Measurements from ENCODE around the gene SH3RF3.
"Not testable (repeated sequence)": the region's sequence is repeated elsewhere in the genome, so short reads cannot be mapped to it uniquely, and the experiment has no call there.

The SH3RF3 gene

GRCh38 chr2:109118321-109118720, 10.7 kb upstream of the SH3RF3 start:
- DNase-seq = no peak

DNA sequence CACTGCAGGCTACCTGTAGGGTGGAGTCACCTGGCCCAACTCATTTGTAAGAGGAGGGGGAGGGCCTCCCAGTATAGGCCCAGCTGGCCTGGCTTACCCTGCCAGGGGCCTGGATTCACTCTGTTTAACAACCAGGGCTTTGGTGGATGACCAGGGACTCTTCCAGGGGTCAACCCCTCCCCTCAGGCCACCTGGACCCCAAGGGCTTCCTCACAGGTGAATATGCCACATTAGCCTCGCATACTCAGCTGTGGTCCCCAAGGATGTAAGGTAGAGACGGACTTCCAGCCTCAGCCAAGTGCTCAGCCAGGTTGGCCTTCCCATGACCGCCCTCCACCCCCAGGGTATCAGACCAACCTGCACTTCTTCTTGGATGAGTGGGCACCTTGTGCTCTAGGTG, 8.8 kb upstream of the SH3RF3 start:
- DNase-seq = no peak

DNA sequence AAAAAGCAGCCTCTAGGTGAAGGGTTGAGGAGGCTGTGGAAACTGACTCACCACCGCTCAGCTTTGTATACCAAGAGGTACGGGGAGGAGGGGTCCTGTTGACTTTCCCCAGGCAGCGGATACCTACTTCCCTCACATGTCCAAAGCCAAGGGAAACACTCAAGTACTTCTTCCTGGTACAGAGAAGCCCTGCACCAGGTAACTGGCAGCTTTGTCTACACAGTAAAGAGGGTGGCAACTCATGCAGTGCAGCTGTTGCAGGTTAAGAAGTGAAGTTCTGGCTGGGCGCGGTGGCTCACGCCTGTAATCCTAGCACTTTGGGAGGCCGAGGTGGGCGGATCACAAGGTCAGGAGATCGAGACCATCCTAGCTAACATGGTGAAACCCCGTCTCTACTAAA, 8.3 kb upstream of the SH3RF3 start:
- DNase-seq = not testable (repeated sequence)

GRCh38 chr2:109123586-109124201, 5.3 kb upstream of the SH3RF3 start:
- DNase-seq = no peak

DNA sequence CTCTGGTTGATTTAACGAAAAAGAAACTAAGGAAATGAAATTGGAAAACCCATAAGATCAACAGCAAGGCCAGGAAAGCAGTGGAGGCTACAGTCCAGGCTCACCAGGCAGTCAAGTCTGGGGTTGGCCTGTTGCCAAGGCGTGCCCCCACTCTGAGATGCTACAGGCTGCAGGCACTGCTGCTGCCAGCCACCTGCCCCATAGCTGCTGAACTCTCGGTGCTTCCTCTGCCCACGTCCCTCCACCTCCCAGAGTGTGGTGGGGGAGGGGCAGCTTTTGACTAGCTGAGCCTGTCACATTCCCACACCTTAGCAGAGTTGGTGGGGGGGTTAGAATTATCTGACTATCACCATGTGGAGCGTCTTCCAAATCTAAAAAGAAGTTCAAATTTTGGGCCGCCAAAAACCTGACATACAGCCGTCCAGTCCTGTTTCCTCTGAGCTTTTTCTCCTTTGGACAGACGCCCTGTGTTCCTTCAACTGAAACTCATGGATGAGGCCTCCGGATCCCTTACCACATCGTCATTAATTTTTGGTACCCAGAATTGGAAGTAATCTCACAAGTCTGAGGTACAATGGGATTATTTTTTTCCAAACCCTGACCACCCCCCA, 3.9 kb upstream of the SH3RF3 start:
- no peak for DNase-seq

DNA sequence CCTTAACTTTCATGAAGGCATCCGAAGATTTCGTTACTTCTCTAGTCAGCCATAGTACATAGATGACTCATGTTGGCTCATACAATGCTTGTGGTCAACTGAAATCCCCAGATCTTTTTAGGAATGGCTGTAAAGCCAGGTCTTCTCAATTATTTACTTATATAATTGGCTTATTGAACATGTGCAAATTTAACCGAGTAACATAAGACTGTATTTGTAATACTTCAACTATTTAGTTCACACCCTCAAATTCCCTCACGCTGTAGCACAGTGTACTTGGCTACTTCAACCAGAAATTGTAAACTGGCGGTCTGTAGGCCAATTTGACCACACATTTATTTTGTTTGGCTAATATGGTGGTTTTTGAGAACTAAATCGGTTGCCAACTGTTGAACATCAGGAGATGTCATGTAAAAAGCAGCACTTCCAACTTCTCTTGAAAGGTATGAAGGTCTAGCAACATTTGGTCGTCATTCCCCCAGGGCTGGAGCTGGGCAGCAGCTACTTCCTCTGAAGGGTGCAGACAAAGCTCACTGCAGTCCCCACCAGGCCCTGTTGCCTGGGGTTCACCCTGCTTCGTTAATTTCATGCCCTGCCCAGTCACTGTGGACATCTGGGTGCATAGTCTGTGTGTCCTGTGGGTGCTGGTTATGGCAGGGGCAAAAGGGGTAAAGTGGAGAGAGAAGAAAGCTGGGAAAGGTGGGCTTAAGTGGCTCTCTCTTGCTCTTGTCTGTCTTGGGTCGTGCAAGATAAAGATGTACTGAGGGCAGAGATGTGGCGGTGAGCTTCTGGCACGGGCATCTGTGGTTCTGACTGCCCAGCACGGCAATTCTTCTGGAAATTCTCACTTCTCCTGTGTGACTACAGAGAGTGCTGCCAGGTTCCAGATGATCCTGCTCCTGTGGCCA, 3.2 kb upstream of the SH3RF3 start:
- no peak for DNase-seq

GRCh38 chr2:109126501-109126860, 2.5 kb upstream of the SH3RF3 start:
- no peak for DNase-seq

- DNase-seq = no peak
Observed at GRCh38 chr2:109127556-109127955, 1.4 kb upstream of the SH3RF3 start.

DNA sequence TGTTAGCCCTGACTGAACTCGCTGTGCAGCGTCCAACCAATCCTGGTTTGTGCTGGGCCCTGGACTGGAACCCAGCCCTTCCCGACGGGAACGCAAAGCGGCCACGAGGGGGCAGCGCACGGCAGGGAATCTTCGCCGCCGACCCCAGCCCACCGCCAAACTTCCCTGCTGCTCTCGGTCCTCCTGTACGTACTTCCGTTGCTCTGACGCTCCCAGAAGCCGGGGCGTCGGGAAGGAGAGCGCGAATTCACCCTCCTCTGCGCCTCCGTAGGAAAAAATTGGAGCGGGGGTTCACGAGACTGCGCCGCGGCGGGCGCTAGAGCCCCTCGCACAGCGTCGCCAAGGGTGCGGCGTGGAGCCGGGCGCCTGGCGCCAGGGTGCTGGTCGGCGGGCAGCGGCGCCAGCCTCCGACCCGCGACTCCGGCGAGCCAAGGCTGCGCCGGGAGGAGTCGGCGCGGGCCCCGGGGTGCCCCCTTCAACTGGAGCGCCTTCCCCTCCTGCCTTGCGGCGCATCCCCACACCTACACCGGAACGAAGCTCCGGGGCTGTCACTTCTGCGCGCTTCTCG, 873 bp upstream of the SH3RF3 start:
- no peak for DNase-seq

- DNase-seq = no peak
Observed at GRCh38 chr2:109129356-109129920, 433 bp downstream of the SH3RF3 start.

GRCh38 chr2:109129921-109130722, 1.1 kb downstream of the SH3RF3 start:
- no peak for DNase-seq

GRCh38 chr2:109130723-109130995, 1.7 kb downstream of the SH3RF3 start:
- DNase-seq = no peak

DNA sequence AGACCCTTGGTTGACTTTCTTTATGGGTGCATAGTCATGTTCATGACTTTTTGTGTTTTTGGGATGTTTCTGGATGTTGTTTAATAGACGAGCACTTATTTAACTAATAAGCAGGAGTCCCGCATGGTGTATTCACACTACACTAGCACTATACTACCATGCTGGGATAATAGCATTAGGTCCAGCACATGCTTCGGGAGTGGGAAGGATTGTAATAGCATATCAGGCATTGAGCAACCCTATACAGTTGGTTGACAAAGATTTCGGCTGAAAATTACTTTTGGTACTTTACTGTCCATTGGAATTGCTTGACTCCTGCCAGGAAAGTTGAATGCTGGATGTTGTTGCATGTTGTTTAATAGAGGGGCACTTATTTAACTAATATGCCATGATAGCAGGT, 2.8 kb downstream of the SH3RF3 start:
- DNase-seq = no peak

GRCh38 chr2:109132626-109133025, 3.6 kb downstream of the SH3RF3 start:
- DNase-seq = no peak

DNA sequence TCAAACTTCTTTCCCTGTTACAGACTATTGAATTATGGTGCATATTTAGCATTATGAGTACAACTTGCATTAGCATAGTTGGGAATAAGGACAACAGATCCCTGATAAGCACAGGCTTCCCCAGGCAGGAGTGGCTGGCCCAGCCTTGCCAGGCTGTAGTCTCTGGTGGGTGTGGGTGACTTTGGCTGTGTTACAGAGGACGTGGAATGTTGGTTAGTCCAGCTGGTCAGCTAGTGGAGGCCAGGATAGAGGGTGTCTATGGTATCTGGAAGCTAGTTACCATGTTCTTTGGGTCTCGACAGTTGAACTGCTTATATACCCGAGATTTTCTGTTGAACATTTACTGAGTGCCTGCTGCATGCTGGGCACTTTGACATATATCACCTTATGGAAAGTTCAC, 4.7 kb downstream of the SH3RF3 start:
- DNase-seq = no peak

- DNase-seq = no peak
Observed at GRCh38 chr2:109134741-109135358, 5.8 kb downstream of the SH3RF3 start.

DNA sequence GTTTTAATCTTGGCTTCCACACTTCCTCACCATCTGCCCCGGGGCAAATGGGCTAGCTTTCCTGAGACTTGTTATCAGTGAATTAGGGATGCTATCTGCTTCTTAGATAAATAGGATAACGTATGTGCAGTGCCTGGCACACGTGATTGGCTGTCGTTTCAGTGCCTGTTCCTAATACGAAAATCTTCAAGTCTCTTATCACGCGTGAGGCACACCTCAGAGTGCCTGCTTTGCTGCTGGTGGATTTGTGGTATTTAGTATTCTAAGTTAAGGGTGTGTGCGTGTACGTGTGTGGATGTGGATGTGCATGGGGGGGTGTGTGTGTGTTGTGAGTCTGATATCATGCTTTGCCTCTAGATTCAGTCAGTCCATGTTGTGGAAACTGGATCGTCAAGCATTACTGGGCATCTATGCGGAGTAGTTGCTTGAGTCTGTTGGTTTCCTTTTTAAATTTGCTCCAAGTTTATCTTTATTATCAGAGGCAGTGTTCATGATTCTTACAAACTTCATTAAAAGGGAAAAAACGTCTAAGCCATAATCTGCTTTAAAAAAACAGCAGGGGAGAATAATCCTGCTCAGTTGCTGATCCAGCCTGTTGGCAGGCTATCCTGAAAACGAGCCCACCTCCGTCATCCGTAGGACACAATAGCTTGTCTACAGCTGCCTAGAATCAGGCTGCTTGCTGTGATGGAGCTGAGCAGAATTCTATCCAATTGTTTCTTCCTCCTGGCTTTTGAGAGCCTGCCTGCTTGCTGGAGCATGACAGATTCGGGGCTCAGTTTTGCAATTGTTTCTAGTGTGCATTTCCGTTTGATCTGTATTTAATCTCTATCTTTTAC, 6.6 kb downstream of the SH3RF3 start:
- DNase-seq = no peak

GRCh38 chr2:109136542-109136941, 7.5 kb downstream of the SH3RF3 start:
- DNase-seq = no peak

GRCh38 chr2:109137616-109138015, 8.6 kb downstream of the SH3RF3 start:
- DNase-seq = no peak

GRCh38 chr2:109138449-109138848, 9.4 kb downstream of the SH3RF3 start:
- DNase-seq = no peak

DNA sequence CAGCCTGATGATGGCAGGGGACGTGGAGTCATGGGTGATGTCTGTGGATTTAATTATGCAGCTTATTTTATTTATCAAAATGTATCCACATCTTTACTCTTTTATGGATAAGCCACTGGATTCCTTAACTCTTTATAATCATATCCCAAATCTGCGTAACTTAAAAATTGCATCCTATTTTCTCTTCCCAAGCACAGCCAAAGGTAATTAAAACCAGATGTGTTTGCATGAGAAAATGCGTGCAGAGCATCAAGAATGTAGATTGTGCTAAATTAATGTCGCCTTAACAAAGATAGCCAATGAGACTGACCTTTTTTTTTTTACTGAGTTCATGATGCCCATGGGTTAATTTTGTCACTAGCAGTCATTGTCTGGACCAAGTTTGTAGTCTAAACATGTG, 10.0 kb downstream of the SH3RF3 start:
- no peak for DNase-seq
